Measurements from ENCODE around the gene RIPPLY2.

GRCh38 chr6:83827050-83827449 is 26.1 kb upstream of the RIPPLY2 start:
- TF ChIP-seq CTCF (IDR thresholded peaks at IDR 0.05): no peak
- no peak for TF ChIP-seq POLR2A (IDR thresholded peaks at IDR 0.05)
